Neutrophil (primary cell): ENCODE data around the gene CALCOCO1.

Experiments used
- H3K27ac ChIP-seq: fragments of 200-600 bp; sonication (generic); 2 replicates; pipeline ENCODE4 v1.5.1; 2016; ENCODE audit warnings: mild to moderate bottlenecking, moderate library complexity
- H3K27me3 ChIP-seq: fragments of 200-600 bp; sonication (generic); 2 replicates; pipeline ENCODE4 v1.6.0; 2016; ENCODE audit warnings: mild to moderate bottlenecking
- H3K36me3 ChIP-seq: fragments of 200-600 bp; sonication (generic); 2 replicates; pipeline ENCODE4 v1.5.1; 2017
- H3K4me1 ChIP-seq, 2 experiments: fragments of 200-600 bp in 1 of 2; sonication (generic) in 1 of 2; 1 replicate in 1 of 2; 2 replicates in 1 of 2; pipeline versions ENCODE4 v1.5.1 to v1.6.1; 2013 to 2016; ENCODE audit warnings: low read depth in 1 of 2, low read length in 1 of 2, mild to moderate bottlenecking in 1 of 2, moderate library complexity in 1 of 2; ENCODE audit not compliant: control insufficient read depth in 1 of 2, insufficient read depth in 1 of 2
- H3K4me3 ChIP-seq, 2 experiments: fragments of 200-600 bp in 1 of 2; sonication (generic) in 1 of 2; 1 replicate in 1 of 2; 2 replicates in 1 of 2; pipeline ENCODE4 v1.5.1; 2013 to 2016; ENCODE audit warnings: low read depth in 1 of 2, low read length in 1 of 2, mild to moderate bottlenecking in 1 of 2, moderate library complexity in 1 of 2
- H3K9me3 ChIP-seq: fragments of 200-600 bp; sonication (generic); 2 replicates; pipeline ENCODE4 v1.5.1; 2016
- TF ChIP-seq, protein P1 (sequence below): fragments of 200-600 bp; sonication (generic); IDR thresholded peaks from 2 replicates; pipeline ENCODE4 v1.5.1; 2016; ENCODE audit warnings: antibody characterized with exemption

Gene CALCOCO1

DNA sequence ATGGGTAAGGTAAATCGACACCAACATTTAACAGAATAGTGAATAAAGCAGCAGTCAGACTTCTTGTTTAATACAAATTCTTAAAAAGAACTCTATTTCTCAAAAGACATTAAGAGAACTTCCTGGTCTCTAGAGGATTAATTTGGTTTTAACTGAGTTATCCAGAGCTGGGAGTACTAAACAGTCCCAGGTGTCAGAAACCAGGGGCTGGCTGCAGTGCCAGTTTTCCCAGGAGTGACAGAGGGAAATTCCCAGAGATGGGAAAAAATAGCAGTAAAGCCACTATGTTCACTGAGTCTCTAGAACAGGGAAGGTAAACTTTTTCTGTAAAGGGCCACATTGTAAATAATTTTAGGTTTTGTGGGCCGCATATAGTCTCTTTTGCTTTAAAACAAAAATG is 60.2 kb downstream of the CALCOCO1 start:
- H3K27ac ChIP-seq: no peak overlapping the region
- no peaks in the 10 kb centered on the region for H3K9me3 ChIP-seq
- no peaks in the 10 kb centered on the region for H3K27me3 ChIP-seq
- H3K4me1 ChIP-seq: no peaks in the 10 kb centered on the region
- H3K36me3 ChIP-seq: peaks cover 75% of the 10 kb centered on the region
- TF ChIP-seq, protein P1, sequence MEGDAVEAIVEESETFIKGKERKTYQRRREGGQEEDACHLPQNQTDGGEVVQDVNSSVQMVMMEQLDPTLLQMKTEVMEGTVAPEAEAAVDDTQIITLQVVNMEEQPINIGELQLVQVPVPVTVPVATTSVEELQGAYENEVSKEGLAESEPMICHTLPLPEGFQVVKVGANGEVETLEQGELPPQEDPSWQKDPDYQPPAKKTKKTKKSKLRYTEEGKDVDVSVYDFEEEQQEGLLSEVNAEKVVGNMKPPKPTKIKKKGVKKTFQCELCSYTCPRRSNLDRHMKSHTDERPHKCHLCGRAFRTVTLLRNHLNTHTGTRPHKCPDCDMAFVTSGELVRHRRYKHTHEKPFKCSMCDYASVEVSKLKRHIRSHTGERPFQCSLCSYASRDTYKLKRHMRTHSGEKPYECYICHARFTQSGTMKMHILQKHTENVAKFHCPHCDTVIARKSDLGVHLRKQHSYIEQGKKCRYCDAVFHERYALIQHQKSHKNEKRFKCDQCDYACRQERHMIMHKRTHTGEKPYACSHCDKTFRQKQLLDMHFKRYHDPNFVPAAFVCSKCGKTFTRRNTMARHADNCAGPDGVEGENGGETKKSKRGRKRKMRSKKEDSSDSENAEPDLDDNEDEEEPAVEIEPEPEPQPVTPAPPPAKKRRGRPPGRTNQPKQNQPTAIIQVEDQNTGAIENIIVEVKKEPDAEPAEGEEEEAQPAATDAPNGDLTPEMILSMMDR: no peak
- H3K4me3 ChIP-seq: no peak overlapping the region

DNA sequence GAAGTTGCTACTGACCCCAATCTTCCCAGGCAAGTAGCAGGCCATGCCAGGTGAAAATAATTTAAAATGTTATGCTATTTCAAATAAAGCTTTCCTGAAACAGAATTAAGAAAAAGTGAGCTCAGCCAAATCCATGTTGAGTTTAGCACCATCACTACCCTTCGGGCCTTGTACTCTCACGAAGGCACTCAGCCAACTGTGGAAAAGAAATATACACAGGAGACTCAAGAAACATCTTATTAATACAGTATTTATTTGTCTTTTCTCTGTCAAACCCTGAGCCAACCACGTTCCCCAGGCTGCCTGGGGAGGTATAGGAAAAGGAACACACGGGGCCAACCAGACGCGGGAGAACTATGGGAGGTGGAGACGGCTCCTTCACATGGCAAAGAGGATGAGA is 62.3 kb downstream of the CALCOCO1 start:
- Histone ChIP-seq H3K9me3 (no peaks in the 10 kb centered on the region), H3K4me1 (no peaks in the 10 kb centered on the region), H3K27ac (no peak overlapping the region), H3K36me3 (peaks cover 61% of the 10 kb centered on the region), H3K4me3 (no peak overlapping the region), H3K27me3 (no peaks in the 10 kb centered on the region)
- TF ChIP-seq, protein P1: no peak

DNA sequence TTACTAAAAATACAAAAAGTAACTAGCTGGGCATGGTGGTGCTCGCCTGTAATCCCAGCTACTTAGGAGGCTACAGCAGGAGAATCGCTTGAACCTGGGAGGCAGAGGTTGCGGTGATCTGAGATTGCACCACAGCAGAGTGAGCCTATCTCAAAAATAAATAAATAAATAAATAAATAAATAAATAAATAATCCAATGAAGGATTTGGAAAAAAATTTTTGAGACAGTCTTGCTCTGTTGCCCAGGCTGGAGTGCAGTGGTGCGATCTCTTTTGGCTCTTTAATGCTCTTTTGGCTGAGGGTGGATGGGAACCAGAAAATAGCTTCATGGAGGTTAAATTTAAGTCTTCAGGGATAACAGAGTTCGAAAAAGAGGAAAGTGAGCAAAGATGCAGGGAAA is 63.1 kb downstream of the CALCOCO1 start:
- H3K36me3 ChIP-seq: peaks cover 54% of the 10 kb centered on the region
- no peaks in the 10 kb centered on the region for H3K4me1 ChIP-seq
- no peak overlapping the region for H3K4me3 ChIP-seq
- no peaks in the 10 kb centered on the region for H3K9me3 ChIP-seq
- no peaks in the 10 kb centered on the region for H3K27me3 ChIP-seq
- TF ChIP-seq, protein P1: no peak
- H3K27ac ChIP-seq: no peak overlapping the region

DNA sequence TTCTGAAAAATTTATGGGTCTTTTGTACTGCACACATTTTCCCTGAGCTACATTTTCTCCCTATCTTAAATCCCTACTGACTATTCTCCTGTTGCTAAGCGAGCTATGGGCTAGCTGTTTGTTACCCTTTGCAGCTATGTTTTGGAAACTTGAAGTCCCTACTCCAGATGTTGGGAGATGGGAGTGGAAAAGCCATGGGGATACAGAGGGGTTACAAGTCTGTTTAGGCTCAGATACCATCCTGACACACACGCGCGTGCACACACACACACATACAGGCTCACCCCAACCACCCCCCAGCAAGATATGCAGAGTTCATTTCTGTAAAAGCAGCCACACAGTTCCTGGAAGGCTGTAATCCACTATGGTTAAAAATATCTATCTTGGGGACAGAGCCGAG is 67.2 kb downstream of the CALCOCO1 start:
- H3K4me1 ChIP-seq: no peaks in the 10 kb centered on the region
- H3K4me3 ChIP-seq: no peak overlapping the region
- TF ChIP-seq, protein P1: no peak
- no peaks in the 10 kb centered on the region for H3K9me3 ChIP-seq
- H3K27ac ChIP-seq: no peak overlapping the region
- H3K27me3 ChIP-seq: no peaks in the 10 kb centered on the region
- H3K36me3 ChIP-seq: peaks cover 20% of the 10 kb centered on the region

DNA sequence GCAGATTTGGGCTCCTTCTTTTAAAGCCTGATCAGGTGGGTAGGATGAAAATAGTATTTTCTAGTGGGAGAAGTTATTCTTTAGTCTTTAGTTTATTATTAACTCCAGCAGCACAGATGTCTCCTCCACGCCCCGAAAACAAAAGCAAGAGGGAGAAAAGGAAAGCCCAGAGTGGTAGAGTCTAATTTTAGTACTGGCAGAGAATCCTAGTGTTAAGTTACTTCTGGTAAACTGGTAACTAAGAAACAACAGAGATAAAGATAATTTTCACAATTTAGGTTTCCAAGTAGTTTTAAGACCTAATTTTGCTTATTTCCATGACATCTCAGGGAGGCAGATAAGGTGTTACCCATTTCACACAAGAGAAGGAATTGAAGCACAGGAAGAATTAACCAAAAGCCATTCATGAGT is 67.7 kb downstream of the CALCOCO1 start:
- H3K27me3 ChIP-seq: no peaks in the 10 kb centered on the region
- no peak overlapping the region for H3K27ac ChIP-seq
- no peaks in the 10 kb centered on the region for H3K9me3 ChIP-seq
- TF ChIP-seq, protein P1: no peak
- peaks cover 16% of the 10 kb centered on the region for H3K36me3 ChIP-seq
- no peaks in the 10 kb centered on the region for H3K4me1 ChIP-seq
- no peak overlapping the region for H3K4me3 ChIP-seq

DNA sequence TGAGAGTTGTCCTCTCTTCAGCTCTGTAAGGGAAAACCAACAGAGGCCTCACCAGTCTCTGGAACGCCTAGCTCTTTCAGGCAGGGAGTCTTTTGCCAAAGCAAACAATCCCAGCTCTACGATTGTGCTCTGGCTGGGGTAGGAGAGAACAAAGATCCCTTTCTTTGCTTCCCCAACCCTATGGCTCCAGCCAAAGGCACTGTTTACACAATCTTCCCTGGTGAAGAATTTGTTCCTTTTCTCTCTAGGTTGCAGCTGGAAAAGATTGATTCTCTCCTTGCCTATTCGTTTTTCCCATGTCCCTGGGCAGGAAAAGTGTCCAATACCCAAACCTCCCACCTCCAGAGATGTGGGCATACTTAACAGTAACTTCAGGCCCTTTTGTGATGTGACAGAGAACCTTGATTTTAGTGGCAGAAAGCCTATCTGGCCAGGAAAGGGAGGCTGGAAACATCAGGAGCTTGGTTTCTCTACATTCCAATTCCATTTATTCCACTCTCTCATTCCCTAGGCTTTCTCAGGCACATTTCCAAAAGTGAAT is 68.2 kb downstream of the CALCOCO1 start:
- no peaks in the 10 kb centered on the region for H3K27me3 ChIP-seq
- H3K27ac ChIP-seq: no peak overlapping the region
- no peak overlapping the region for H3K4me3 ChIP-seq
- no peaks in the 10 kb centered on the region for H3K4me1 ChIP-seq
- H3K9me3 ChIP-seq: no peaks in the 10 kb centered on the region
- peaks cover 14% of the 10 kb centered on the region for H3K36me3 ChIP-seq
- TF ChIP-seq, protein P1: no peak
